Activated CD4-positive, alpha-beta T cell treated with anti-CD3 and anti-CD28 coated beads, Interleukin-2, amount 50 U/mL, for 24 hours (primary cell): Measurements from ENCODE around the gene THY1.
"Not testable (repeated sequence)": the region's sequence is repeated elsewhere in the genome, so short reads cannot be mapped to it uniquely, and the experiment has no call there.

ENCODE experiments used
- DNase-seq, 2 donors: peaks; one replicate each; pipeline ENCODE4 v3.0.0-alpha.2; 2020; ENCODE audit warnings: low read depth in 1 of 2, low spot score in 1 of 2

The THY1 gene

DNA sequence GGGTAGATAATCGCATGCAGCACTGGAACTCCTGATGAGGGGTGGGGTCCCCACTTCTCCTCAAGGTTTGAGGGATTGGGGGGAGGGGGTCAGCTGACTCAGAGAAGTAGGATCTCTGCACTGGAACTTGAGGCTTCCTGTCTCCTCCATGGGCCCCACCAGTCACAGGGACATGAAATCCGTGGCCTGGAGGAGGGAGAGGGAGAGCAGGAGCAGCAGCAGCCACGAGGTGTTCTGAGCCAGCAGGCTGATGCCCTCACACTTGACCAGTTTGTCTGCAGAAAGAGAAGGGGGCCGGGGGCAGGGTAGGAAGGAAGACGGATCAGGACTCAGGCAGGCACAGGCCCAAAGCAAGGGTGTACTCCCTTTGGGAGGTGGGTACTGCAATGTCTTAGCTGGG is 3.7 kb downstream of the THY1 start:
- no peak for DNase-seq

GRCh38 chr11:119418759-119419158 is 4.2 kb downstream of the THY1 start:
- DNase-seq = no peak

DNA sequence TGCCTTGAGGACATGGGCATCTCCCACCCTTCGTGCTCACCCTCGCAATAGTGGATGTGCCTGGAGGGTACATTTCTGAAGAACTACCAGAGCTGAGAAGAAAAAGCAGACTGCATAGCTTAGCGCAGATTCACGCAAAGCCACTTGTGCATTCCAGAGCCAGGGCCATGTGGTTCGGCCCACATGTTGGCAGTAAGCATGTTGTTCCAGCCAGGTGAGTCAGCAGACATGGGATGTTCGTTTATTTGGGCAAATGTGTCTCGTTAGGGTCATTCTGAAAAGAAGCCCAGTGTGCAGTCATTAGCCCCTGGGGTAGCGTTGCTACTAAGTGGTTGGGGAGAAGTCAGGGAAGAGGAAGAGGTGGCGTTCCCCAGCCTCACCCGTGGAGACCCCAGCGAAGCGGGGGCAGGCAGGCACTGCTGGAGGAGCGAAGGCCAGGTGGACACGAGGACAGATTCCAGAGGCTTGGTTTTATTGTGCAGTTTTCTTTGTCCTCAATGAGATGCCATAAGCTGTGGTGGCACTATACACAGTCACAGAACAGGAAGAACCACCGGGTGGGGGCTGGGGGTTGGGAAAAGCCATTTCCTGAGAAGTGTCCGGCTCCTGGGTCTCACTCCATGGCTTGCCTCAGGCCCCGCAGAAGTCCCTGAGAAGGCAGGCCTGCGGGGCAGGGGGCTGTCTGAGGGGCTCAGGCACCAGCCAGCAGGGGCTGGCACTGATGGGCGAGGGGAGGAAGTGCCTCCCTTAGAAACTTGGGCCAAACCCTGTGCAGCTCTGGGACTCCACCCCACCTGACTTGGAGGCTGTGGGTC is 5.0 kb downstream of the THY1 start:
- no peak for DNase-seq

DNA sequence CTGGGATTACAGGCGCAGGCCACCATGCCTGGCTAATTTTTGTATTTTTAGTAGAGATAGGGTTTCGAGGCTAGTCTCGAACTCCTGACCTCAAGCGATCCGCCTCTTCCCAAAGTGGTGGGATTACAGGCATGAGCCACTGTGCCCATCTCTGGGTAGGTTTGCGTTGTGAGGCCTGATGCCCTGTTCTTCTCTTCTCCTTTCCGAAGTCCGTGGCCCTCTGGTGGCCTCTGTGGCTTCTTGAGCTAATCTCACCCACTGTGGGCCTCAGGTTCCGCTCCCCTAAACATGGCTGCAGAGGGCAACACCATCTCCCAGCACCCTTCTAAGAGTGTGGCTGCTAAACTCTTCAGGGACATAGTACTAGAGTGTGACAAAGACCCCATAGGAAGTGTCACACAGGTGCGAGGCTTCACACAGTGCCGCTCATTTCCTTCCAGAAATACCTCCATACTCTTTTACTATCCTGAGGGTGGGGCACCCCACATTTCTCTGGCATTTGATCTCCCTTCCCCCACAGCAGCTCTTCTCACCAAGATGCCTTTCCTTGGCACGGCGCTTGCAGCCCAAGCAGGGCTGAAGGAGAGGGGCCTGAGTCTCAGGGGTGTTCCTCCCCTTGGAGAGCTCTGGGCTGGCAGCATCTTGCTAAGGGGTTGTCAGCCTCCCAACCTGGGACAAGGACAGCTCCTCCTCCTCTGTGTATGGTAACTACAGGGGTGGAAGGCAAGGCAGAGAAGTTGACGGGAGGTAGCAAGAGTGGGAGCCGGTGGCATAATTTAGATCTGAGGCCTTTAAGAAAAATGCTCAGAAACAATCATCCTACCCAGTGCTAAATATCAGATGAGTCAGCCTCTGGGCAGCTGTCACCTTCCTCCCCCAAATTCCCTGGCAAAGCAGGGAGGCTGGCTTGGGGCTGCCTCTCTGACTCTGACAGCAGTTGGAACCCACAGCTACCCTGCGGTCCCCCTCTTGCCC is 6.1 kb downstream of the THY1 start:
- no peak for DNase-seq

DNA sequence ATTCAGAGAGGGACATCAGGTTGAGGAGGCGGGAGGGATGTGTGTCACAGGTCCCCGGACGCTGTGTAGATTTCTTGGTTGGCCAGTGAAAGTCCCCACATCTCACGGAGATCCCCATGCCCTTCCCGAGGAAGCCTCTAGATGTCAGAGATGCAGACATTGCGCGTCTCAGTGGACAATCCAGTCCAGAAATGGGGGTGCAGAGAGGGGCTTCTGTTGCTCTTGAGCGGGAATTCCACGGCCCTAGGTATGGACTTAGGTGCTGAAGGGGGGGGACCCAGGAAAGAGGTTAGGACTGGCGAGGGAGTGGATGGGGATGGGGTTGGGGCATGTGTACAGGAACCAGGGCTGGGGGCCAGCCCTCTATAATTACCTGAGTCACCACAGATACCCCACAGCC is 7.0 kb downstream of the THY1 start:
- DNase-seq = no peak

GRCh38 chr11:119415517-119415916 is 7.5 kb downstream of the THY1 start:
- DNase-seq = no peak

- no peak for DNase-seq
Measured at GRCh38 chr11:119414734-119415133, 8.2 kb downstream of the THY1 start.

DNA sequence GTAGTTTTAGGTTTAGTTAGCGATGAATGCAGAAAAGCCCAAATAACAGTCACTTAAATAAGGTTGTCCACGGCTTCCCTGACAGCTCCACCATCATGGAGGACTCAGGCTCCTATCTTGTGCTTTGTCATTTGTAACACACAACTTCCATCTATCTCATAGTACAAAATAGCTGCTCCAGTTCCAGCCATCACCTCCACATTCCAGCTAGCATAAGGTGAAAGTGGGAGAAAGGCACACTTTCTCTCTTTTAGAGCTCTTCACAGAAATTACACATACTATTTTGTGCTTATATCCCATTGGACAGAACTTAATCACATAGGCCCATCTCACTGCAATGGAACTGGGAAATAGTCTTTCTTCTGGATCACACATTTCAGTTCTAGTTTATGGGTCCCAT is 8.7 kb downstream of the THY1 start:
- DNase-seq = no peak

GRCh38 chr11:119412072-119412471 is 10.9 kb downstream of the THY1 start:
- no peak for DNase-seq

GRCh38 chr11:119410501-119410900 is 12.5 kb downstream of the THY1 start:
- DNase-seq = no peak

- no peak for DNase-seq
Measured at GRCh38 chr11:119409731-119410130, 13.2 kb downstream of the THY1 start.

- no peak for DNase-seq
Measured at GRCh38 chr11:119406005-119406404, 17.0 kb downstream of the THY1 start.

GRCh38 chr11:119405448-119405847 is 17.5 kb downstream of the THY1 start:
- not testable (repeated sequence) for DNase-seq

DNA sequence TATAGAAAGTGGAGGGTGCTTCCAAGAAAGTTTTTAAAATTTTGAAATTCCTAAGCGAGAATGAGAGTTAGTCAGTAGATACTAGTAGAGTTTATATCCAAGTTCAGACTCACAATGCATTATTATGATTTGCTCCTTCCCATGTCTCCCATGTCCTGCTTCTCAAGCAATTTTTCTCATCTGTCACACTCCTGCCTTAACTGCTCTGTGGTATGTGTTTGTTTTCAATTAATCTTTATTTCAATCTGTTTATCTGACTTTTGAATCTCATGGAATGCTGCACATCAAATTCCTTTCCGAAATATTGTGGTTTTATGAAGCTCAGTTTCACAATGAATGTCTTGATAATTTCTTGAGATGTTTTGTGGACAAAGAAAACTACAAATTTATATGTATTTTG is 18.1 kb downstream of the THY1 start:
- no peak for DNase-seq

DNA sequence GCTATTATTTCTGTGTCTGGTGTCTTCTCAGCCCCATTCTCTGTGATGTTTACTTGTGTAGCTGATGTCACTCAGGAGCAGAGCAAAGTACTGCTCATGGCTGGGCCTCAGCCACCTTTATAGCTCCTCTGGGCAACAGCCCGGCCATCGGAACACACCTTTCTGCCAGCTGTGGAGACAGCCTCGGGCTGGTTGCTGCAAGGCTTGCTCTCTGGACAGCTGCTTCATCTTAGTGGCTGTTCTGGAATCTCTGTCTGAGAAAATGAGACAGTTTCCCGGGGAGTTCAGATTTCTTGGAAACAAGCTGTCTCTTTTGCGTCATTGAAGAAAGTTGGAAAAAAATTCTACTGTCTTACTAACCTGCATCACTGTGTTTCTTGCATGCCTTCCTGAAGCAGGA is 20.0 kb downstream of the THY1 start:
- no peak for DNase-seq

- DNase-seq = no peak
Measured at GRCh38 chr11:119402470-119402869, 20.5 kb downstream of the THY1 start.

DNA sequence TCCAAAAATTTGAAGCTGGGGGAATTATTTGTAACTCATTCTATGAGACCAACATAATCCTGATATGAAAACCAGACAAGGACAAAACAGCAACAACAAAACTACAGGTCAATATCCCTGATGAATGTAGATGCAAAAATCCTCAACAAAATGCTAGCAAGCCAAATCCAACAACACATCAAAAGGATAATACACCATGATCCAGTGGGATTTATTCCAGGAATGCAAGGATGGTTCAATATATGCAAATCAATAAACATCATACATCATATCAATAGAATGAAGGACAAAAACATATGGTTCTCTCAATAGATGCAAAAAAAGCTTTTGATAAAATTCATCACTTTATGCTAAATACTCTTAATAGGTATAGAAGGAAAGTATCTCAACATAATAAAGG is 22.1 kb downstream of the THY1 start:
- DNase-seq = no peak

DNA sequence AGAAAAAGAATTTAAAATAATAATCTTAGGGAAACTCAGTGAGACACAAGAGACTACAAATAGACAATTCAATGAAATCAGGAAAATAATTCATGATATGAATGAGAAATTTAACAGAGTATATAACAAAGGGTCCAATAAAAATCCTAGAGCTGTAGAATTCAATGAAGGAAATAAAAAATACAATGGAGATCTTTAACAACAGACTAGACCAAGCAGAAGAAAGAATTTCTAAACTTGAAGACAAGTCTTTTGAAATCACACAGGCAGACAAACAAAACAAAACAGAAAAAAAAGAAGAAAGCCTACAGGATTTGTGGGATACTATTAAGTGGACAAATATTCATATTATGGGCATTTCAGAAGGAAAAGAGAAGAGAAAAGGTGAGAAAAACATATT is 25.2 kb downstream of the THY1 start:
- DNase-seq = no peak

DNA sequence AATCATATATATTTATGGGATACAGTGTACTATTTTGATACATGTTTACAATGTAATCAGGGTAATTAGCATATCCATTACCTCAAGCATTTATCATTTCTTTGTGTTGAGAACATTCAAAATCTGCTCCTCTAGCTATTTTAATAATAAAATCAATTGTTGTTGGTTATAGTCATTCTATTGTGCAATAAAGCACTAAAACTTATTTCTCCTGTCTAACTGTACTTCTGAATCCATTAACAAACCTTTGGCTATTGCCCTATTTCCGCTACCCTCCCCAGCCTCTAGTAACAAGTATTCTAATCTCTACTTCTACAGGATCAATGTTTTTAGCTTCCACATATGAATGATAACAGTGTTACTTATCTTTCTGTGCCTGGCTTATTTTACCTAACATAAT is 26.1 kb downstream of the THY1 start:
- DNase-seq = no peak

DNA sequence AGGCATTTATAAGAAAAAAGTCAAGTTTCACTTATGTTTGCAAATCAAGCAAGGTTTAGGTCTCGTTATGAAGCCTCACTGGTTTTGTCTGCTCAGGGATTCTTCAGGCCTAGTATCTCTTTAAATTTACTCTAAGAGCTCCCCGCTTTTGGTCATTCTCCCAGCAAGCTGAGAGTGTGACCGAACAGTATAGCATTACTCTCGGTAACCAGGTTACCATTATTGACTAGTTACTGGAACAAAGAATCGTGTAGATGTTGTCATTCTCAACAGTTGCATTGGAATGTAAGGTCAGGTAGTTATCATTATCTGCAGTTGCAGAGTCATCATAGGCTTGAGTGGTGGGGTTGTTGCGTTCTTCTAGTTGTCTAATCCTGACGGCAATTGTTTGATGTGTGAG is 31.7 kb downstream of the THY1 start:
- DNase-seq = no peak

DNA sequence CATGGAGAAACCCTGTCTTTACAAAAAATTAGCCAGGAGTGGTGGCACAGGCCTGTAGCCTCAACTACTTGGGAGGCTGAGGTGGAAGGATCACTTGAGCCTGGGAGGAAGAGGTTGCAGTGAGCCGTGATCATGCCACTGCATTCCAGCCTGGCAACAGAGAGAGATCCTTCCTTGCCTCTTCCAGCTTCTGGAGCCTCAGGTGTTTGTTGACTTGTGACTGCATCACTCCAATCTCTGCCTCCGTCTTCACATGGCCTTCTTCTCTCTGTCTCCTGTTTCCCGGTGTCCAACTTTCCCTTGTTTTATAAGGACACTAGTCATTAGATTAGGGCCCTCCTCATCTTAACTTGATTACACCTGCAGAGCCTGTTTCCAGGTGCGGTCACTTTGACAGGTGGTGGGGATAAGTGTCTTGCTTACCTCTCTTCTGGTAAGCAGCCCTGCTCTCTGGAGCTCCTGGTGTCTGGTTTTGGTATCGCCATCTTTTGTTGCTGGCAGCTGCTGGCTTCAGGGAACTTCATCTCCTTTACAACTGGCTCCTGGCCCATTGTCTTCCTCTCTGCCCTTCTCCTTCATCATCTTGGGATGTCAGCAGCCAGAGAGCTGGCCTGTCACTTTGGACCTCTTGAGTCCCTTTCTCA is 33.2 kb downstream of the THY1 start:
- DNase-seq = no peak

GRCh38 chr11:119388103-119388502 is 34.9 kb downstream of the THY1 start:
- DNase-seq = no peak
